HEK293 (cell line): ENCODE measurements around the gene CAND2.

Source experiments
- CTCF ChIA-PET: fragments of 350-600 bp; formaldehyde crosslinking; extraction: SDS; loops from one replicate; lab custom pipeline; 2021; ENCODE audit warnings: antibody characterized with exemption; lab: Yijun Ruan, JAX
- POLR2A ChIA-PET: fragments of 300-600 bp; formaldehyde crosslinking; extraction: SDS; loops from one replicate; lab custom pipeline; 2020; ENCODE audit warnings: antibody characterized with exemption, inconsistent platforms; lab: Yijun Ruan, JAX
- H3K27ac ChIP-seq: fragments of 200-500 bp; sonication (Bioruptor generic); 2 replicates; pipeline ENCODE4 v1.5.1; 2014; ENCODE audit warnings: low read depth, low read length, control low read depth, inconsistent platforms; ENCODE audit errors: extremely low read depth
- H3K36me3 ChIP-seq, 2 experiments: fragments of 200-500 bp in 1 of 2; sonication (Bioruptor generic) in 1 of 2; 1 replicate in 1 of 2; 2 replicates in 1 of 2; pipeline ENCODE4 v1.5.1; 2014 to 2017; ENCODE audit warnings: inconsistent platforms in 2 of 2, low read length in 2 of 2; ENCODE audit not compliant: control insufficient read depth in 2 of 2, insufficient read depth in 1 of 2
- H3K4me1 ChIP-seq: fragments of 200-500 bp; sonication (Bioruptor generic); 2 replicates; pipeline ENCODE4 v1.5.1; 2014; ENCODE audit warnings: mild to moderate bottlenecking, low read length, inconsistent platforms; ENCODE audit not compliant: control insufficient read depth, insufficient read depth
- H3K4me3 ChIP-seq: 2 replicates; pipeline ENCODE4 v1.5.1; 2011; ENCODE audit warnings: low read depth, mild to moderate bottlenecking, control low read depth, low read length, moderate library complexity
- H3K9me3 ChIP-seq: fragments of 200-500 bp; sonication (Bioruptor generic); 2 replicates; pipeline ENCODE4 v1.5.1; 2014; ENCODE audit warnings: low read depth, low read length, inconsistent platforms; ENCODE audit not compliant: control insufficient read depth, insufficient read depth
- KLF1 ChIP-seq: fragments of 450-650 bp; formaldehyde crosslinking; IDR thresholded peaks from 2 replicates; pipeline ENCODE4 v1.5.1; 2016; ENCODE audit warnings: missing biosample characterization, missing genetic modification characterization
- KLF16 ChIP-seq: fragments of 450-650 bp; formaldehyde crosslinking; IDR thresholded peaks from 2 replicates; pipeline ENCODE4 v1.5.1; 2017; ENCODE audit warnings: missing biosample characterization, missing genetic modification characterization
- SCRT2 ChIP-seq: fragments of 450-650 bp; formaldehyde crosslinking; IDR thresholded peaks from 2 replicates; pipeline ENCODE4 v1.5.1; 2016; ENCODE audit warnings: missing biosample characterization, missing genetic modification characterization
- SETDB1 ChIP-seq: IDR thresholded peaks from one replicate; pipeline ENCODE4 v1.6.1; 2017; ENCODE audit warnings: mild to moderate bottlenecking, low read length, moderate library complexity, mixed read lengths; ENCODE audit not compliant: insufficient read length
- YY2 ChIP-seq: fragments of 450-650 bp; formaldehyde crosslinking; IDR thresholded peaks from 2 replicates; pipeline ENCODE4 v1.5.1; 2016; ENCODE audit warnings: missing biosample characterization, missing genetic modification characterization
- ZBTB21 ChIP-seq: fragments of 450-650 bp; formaldehyde crosslinking; IDR thresholded peaks from 2 replicates; pipeline ENCODE4 v1.5.1; 2017; ENCODE audit warnings: missing biosample characterization, missing genetic modification characterization
- ZFP41 ChIP-seq: fragments of 450-650 bp; formaldehyde crosslinking; IDR thresholded peaks from 2 replicates; pipeline ENCODE4 v1.5.1; 2016; ENCODE audit warnings: missing biosample characterization, missing genetic modification characterization, borderline replicate concordance
- ZFP69B ChIP-seq: fragments of 450-650 bp; formaldehyde crosslinking; IDR thresholded peaks from 2 replicates; pipeline ENCODE4 v1.5.1; 2016; ENCODE audit warnings: missing biosample characterization, missing genetic modification characterization
- ZIC2 ChIP-seq: fragments of 450-650 bp; formaldehyde crosslinking; IDR thresholded peaks from 2 replicates; pipeline ENCODE4 v1.5.1; 2016; ENCODE audit warnings: missing biosample characterization, missing genetic modification characterization
- ZNF112 ChIP-seq: fragments of 450-650 bp; formaldehyde crosslinking; IDR thresholded peaks from 2 replicates; pipeline ENCODE4 v1.5.0; 2017; ENCODE audit warnings: missing biosample characterization, missing genetic modification characterization
- ZNF138 ChIP-seq: fragments of 450-650 bp; formaldehyde crosslinking; IDR thresholded peaks from 2 replicates; pipeline ENCODE4 v1.5.1; 2016; ENCODE audit warnings: missing biosample characterization, missing genetic modification characterization, borderline replicate concordance
- ZNF211 ChIP-seq: fragments of 450-650 bp; formaldehyde crosslinking; IDR thresholded peaks from 2 replicates; pipeline ENCODE4 v1.5.1; 2016; ENCODE audit warnings: low read depth, missing biosample characterization, missing genetic modification characterization
- ZNF214 ChIP-seq: fragments of 450-650 bp; formaldehyde crosslinking; IDR thresholded peaks from 2 replicates; pipeline ENCODE4 v1.5.1; 2017; ENCODE audit warnings: missing biosample characterization, mild to moderate bottlenecking, missing genetic modification characterization, borderline replicate concordance
- ZNF302 ChIP-seq: fragments of 450-650 bp; formaldehyde crosslinking; IDR thresholded peaks from 2 replicates; pipeline ENCODE4 v1.5.1; 2016; ENCODE audit warnings: missing biosample characterization, missing genetic modification characterization, low read depth
- ZNF335 ChIP-seq: fragments of 450-650 bp; formaldehyde crosslinking; conservative IDR thresholded peaks from 2 replicates; pipeline ENCODE4 v1.5.1; 2016; ENCODE audit warnings: missing biosample characterization, missing genetic modification characterization
- ZNF433 ChIP-seq: fragments of 450-650 bp; formaldehyde crosslinking; IDR thresholded peaks from 2 replicates; pipeline ENCODE4 v1.5.1; 2016; ENCODE audit warnings: missing biosample characterization, missing genetic modification characterization, low read depth
- ZNF548 ChIP-seq: fragments of 450-650 bp; formaldehyde crosslinking; IDR thresholded peaks from 2 replicates; pipeline ENCODE4 v1.5.1; 2016; ENCODE audit warnings: missing biosample characterization, missing genetic modification characterization
- ZNF621 ChIP-seq: fragments of 450-650 bp; formaldehyde crosslinking; IDR thresholded peaks from 2 replicates; pipeline ENCODE4 v1.5.1; 2017; ENCODE audit warnings: missing biosample characterization, missing genetic modification characterization
- ZNF660 ChIP-seq: fragments of 450-650 bp; IDR thresholded peaks from 2 replicates; pipeline ENCODE4 v1.5.1; 2018; ENCODE audit warnings: missing biosample characterization, mild to moderate bottlenecking, missing genetic modification characterization
- ZNF777 ChIP-seq: fragments of 450-650 bp; formaldehyde crosslinking; IDR thresholded peaks from 2 replicates; pipeline ENCODE4 v1.5.1; 2017; ENCODE audit warnings: missing biosample characterization, missing genetic modification characterization, borderline replicate concordance
- TF ChIP-seq, protein P1 (sequence below): fragments of 450-650 bp; IDR thresholded peaks from 2 replicates; pipeline ENCODE4 v1.5.1; 2018; ENCODE audit warnings: missing biosample characterization, missing genetic modification characterization
- TF ChIP-seq, protein P2 (sequence below): fragments of 450-650 bp; formaldehyde crosslinking; IDR thresholded peaks from 2 replicates; pipeline ENCODE4 v1.5.1; 2017; ENCODE audit warnings: missing biosample characterization, missing genetic modification characterization
- TF ChIP-seq, protein P3 (sequence below): fragments of 450-650 bp; formaldehyde crosslinking; IDR thresholded peaks from 2 replicates; pipeline ENCODE4 v1.5.1; 2017; ENCODE audit warnings: missing biosample characterization, missing genetic modification characterization
- TF ChIP-seq, protein P4 (sequence below): fragments of 450-650 bp; formaldehyde crosslinking; IDR thresholded peaks from 2 replicates; pipeline ENCODE4 v1.5.1; 2016; ENCODE audit warnings: missing biosample characterization, missing genetic modification characterization, borderline replicate concordance

The CAND2 gene

DNA sequence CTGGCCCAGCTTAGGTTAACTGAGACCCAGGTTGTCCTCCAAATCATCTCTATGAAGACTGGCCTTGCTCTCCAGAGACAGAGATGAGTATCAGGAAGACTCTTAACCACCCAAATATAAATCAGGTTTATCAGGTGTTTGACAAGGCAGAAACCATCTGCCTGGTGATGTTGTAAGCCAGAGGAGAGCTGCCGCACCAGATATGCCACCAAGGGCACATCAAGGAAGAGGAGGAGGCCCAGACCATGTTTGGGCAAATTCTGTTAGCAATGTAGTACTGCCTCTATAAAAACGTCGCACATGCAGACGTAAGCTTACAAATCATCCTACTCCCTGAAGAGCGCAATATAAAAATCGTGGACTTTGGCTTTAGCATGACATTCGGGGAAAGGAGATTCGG is 65.9 kb downstream of the CAND2 start (continued):
- TF ChIP-seq ZIC2 (tag by site-specific recombination) (no peak), ZNF660 (no peak)

DNA sequence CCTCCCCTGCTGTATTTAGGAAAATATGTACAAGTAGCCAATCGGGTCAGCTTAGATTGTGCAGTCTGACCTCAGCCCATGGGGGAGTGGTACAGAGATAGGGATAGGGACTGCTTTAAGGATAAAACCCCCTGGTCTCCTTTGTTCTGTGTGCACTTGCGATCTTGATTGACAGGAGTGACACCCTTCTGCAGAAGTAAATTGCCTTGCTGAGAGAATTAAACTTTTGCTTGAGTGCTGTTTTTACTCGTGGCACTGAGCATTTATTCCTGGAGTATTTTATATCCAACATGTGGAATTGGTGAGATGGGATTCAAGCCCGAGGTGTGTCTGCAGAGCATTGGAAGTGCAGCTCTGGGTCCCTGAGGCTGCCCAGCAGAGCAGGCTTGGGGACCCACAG is 68.8 kb downstream of the CAND2 start:
- POLR2A ChIA-PET, result no interaction called here

DNA sequence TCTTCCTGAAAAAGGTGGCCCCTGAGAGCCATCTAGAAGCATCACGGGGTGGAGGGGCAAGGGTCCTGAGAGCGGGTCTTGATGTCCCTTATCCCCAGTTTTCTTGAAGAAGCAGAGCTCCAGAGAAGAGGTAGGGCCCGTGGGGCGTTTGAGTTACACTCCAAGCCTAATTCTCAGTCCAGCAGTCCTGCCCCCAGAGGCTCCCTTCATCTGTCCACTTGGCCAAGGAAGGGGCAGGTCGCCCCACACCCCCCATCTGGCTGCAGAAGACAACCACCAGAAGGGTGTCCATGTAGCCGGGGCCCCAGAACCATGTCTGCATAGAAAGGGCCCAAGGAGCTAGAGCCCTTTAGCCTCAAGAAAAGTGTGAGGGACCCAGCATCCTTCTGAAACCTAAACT is 70.4 kb downstream of the CAND2 start:
- Histone ChIP-seq H3K36me3 (no peaks in the 10 kb centered on the region), H3K9me3 (no peaks in the 10 kb centered on the region), H3K4me1 (no peaks in the 10 kb centered on the region), H3K27ac (no peak overlapping the region), H3K4me3 (no peak overlapping the region)
- TF ChIP-seq ZNF777 (tag by site-specific recombination) (no peak), ZNF621 (tag by site-specific recombination) (no peak), ZBTB21 (tag by site-specific recombination) (no peak), ZNF335 (tag by site-specific recombination) (no peak), ZNF548 (tag by site-specific recombination) (no peak), YY2 (tag by site-specific recombination) (no peak), ZNF138 (tag by site-specific recombination) (no peak), ZNF433 (tag by site-specific recombination) (no peak), ZNF211 (tag by site-specific recombination) (no peak), ZNF214 (tag by site-specific recombination) (no peak), ZNF302 (tag by site-specific recombination) (no peak), ZFP69B (no peak), SCRT2 (tag by site-specific recombination) (no peak), ZNF112 (tag by site-specific recombination) (no peak)
- TF ChIP-seq, protein P1, sequence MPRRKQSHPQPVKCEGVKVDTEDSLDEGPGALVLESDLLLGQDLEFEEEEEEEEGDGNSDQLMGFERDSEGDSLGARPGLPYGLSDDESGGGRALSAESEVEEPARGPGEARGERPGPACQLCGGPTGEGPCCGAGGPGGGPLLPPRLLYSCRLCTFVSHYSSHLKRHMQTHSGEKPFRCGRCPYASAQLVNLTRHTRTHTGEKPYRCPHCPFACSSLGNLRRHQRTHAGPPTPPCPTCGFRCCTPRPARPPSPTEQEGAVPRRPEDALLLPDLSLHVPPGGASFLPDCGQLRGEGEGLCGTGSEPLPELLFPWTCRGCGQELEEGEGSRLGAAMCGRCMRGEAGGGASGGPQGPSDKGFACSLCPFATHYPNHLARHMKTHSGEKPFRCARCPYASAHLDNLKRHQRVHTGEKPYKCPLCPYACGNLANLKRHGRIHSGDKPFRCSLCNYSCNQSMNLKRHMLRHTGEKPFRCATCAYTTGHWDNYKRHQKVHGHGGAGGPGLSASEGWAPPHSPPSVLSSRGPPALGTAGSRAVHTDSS (tag by site-specific recombination), result no peak
- TF ChIP-seq, protein P2, sequence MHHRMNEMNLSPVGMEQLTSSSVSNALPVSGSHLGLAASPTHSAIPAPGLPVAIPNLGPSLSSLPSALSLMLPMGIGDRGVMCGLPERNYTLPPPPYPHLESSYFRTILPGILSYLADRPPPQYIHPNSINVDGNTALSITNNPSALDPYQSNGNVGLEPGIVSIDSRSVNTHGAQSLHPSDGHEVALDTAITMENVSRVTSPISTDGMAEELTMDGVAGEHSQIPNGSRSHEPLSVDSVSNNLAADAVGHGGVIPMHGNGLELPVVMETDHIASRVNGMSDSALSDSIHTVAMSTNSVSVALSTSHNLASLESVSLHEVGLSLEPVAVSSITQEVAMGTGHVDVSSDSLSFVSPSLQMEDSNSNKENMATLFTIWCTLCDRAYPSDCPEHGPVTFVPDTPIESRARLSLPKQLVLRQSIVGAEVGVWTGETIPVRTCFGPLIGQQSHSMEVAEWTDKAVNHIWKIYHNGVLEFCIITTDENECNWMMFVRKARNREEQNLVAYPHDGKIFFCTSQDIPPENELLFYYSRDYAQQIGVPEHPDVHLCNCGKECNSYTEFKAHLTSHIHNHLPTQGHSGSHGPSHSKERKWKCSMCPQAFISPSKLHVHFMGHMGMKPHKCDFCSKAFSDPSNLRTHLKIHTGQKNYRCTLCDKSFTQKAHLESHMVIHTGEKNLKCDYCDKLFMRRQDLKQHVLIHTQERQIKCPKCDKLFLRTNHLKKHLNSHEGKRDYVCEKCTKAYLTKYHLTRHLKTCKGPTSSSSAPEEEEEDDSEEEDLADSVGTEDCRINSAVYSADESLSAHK (tag by site-specific recombination), result no peak
- TF ChIP-seq, protein P3, sequence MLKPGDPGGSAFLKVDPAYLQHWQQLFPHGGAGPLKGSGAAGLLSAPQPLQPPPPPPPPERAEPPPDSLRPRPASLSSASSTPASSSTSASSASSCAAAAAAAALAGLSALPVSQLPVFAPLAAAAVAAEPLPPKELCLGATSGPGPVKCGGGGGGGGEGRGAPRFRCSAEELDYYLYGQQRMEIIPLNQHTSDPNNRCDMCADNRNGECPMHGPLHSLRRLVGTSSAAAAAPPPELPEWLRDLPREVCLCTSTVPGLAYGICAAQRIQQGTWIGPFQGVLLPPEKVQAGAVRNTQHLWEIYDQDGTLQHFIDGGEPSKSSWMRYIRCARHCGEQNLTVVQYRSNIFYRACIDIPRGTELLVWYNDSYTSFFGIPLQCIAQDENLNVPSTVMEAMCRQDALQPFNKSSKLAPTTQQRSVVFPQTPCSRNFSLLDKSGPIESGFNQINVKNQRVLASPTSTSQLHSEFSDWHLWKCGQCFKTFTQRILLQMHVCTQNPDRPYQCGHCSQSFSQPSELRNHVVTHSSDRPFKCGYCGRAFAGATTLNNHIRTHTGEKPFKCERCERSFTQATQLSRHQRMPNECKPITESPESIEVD (tag by site-specific recombination), result no peak
- ChIA-PET POLR2A (no interaction called here), CTCF (interaction anchor here (1.1 to 5.7 kb wide), 4 partner anchors 8 to 115 kb away, joined by 3 to 71 read pairs (median 6); no protein-coding TSS in a partner anchor)

More for the DNA sequence above, 68.8 kb downstream of the CAND2 start:
- no peaks in the 10 kb centered on the region for H3K9me3 ChIP-seq
- H3K4me3 ChIP-seq, result no peak overlapping the region
- H3K4me1 ChIP-seq, result no peaks in the 10 kb centered on the region
- no peaks in the 10 kb centered on the region for H3K36me3 ChIP-seq
- TF ChIP-seq SETDB1, result peak; percentile 92
- no peak for TF ChIP-seq KLF16 (tag by site-specific recombination)
- no peak for TF ChIP-seq ZFP41 (tag by site-specific recombination)
- no peak for TF ChIP-seq KLF1 (tag by site-specific recombination)
- TF ChIP-seq, protein P4, sequence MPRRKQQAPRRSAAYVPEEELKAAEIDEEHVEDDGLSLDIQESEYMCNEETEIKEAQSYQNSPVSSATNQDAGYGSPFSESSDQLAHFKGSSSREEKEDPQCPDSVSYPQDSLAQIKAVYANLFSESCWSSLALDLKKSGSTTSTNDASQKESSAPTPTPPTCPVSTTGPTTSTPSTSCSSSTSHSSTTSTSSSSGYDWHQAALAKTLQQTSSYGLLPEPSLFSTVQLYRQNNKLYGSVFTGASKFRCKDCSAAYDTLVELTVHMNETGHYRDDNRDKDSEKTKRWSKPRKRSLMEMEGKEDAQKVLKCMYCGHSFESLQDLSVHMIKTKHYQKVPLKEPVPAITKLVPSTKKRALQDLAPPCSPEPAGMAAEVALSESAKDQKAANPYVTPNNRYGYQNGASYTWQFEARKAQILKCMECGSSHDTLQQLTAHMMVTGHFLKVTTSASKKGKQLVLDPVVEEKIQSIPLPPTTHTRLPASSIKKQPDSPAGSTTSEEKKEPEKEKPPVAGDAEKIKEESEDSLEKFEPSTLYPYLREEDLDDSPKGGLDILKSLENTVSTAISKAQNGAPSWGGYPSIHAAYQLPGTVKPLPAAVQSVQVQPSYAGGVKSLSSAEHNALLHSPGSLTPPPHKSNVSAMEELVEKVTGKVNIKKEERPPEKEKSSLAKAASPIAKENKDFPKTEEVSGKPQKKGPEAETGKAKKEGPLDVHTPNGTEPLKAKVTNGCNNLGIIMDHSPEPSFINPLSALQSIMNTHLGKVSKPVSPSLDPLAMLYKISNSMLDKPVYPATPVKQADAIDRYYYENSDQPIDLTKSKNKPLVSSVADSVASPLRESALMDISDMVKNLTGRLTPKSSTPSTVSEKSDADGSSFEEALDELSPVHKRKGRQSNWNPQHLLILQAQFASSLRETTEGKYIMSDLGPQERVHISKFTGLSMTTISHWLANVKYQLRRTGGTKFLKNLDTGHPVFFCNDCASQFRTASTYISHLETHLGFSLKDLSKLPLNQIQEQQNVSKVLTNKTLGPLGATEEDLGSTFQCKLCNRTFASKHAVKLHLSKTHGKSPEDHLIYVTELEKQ (tag by site-specific recombination), result no peak
- CTCF ChIA-PET, result interaction anchor here (0.6 to 1.0 kb wide), 2 partner anchors 24 to 145 kb away, joined by 3 to 4 read pairs; partner anchors contain the start of gene RPL32
- H3K27ac ChIP-seq, result no peak overlapping the region
